K562 (cell line): ENCODE measurements around the gene YTHDF1. TPM values are rescaled to one million over a fixed set of nuclear protein-coding genes. Genes with fewer than 3 reads are reported as not detected.
A peak's percentile ranks its signal among the peaks of the same experiment; 100 is the strongest.

ENCODE experiments used
- CBFA2T2 ChIP-seq: fragments of 450-650 bp; conservative IDR thresholded peaks from 2 replicates; pipeline ENCODE4 v1.6.1; 2017; ENCODE audit warnings: mild to moderate bottlenecking
- ETS2 ChIP-seq: IDR thresholded peaks from 2 replicates; pipeline ENCODE4 v1.6.1; 2016; ENCODE audit warnings: borderline replicate concordance, missing genetic modification characterization, mild to moderate bottlenecking, moderate library complexity, missing compliant biosample characterization; ENCODE audit not compliant: poor library complexity, severe bottlenecking
- GABPB1 ChIP-seq: sonication (generic); formaldehyde crosslinking; IDR thresholded peaks from 2 replicates; pipeline ENCODE4 v1.8.0; 2022; ENCODE audit warnings: mild to moderate bottlenecking, missing genetic modification reagents
- PHF21A ChIP-seq: fragments of 450-650 bp; IDR thresholded peaks from 2 replicates; pipeline ENCODE4 v1.6.1; 2017; ENCODE audit warnings: low read depth, borderline replicate concordance
- PRDM10 ChIP-seq: fragments of 450-650 bp; IDR thresholded peaks from 2 replicates; pipeline ENCODE4 v1.6.1; 2018; ENCODE audit not compliant: partially characterized antibody
- RCOR1 ChIP-seq, 2 experiments: IDR thresholded peaks; 2 replicates each; pipeline ENCODE4 v1.6.1; 2012; ENCODE audit warnings: low read depth in 2 of 2, low read length in 2 of 2, borderline replicate concordance in 1 of 2, improper control_type of control experiment in 1 of 2
- SOX6 ChIP-seq: fragments of 450-650 bp; IDR thresholded peaks from 2 replicates; pipeline ENCODE4 v1.6.1; 2014; ENCODE audit warnings: mild to moderate bottlenecking
- TCF3 ChIP-seq: sonication (generic); formaldehyde crosslinking; IDR thresholded peaks from 2 replicates; pipeline ENCODE4 v1.4.0; 2020; ENCODE audit warnings: mild to moderate bottlenecking, missing genetic modification reagents
- polyA plus RNA-seq, 8 experiments: library from polyadenylated mRNA; depleted of rRNA in 4 of 8; stranded (reverse) in 5 of 8; unstranded in 3 of 8; fragments of >200 nt; fragmentation: Nextera tagmentation in 2 of 8; fragmentation: Illumina TruSeq in 1 of 8; extraction: Ambion mirVana in 2 of 8; extraction: Trizol in 1 of 8; gene quantifications; 2 replicates each; pipeline versions ENCODE4 v1.2.1 to v1.2.3, GENCODE V29; 2011 to 2014; ENCODE audit warnings: inconsistent platforms in 1 of 8, missing spikeins in 1 of 8
- total RNA-seq, 7 experiments: library from RNA; depleted of rRNA in 6 of 7; stranded (reverse); fragments of >200 nt in 6 of 7; fragmentation: Illumina TruSeq in 2 of 7; extraction: Trizol in 2 of 7; gene quantifications; 2 replicates each; pipeline versions ENCODE4 v1.2.1 to v1.2.3, GENCODE V29; 2011 to 2021; ENCODE audit warnings: low replicate concordance in 1 of 7

The YTHDF1 gene
- total and polyA plus RNA-seq, 9 of the 15 experiments (the other 6 are each of a cell fraction or from before 2014, with no cell fraction given) = 10.1 to 42.4 (median 27.8) TPM

GRCh38 chr20:63214514-63214913 lies 1.4 kb downstream of the YTHDF1 start (continued):
- 0 out of 4 replicates have a peak, but pooled peaks of 1 of the 2 experiments have one; percentile 11 for TF ChIP-seq RCOR1 (IDR thresholded peaks at IDR 0.05; ENCODE audit: borderline replicate concordance in 1 of 2, low read depth in 2 of 2, low read length in 2 of 2)
- peak; percentile 58 for TF ChIP-seq PRDM10
- peak; percentile 23 for TF ChIP-seq TCF3 (CRISPR knock-in tag)
- TF ChIP-seq CBFA2T2 = 0 out of 2 replicates have a peak, but pooled peaks have one; percentile 16
- no peak for TF ChIP-seq GABPB1 (CRISPR knock-in tag)
- TF ChIP-seq PHF21A = no peak
- TF ChIP-seq SOX6 = peak; percentile 89
- TF ChIP-seq ETS2 (tag) = no peak
